ENCODE data around the gene MITD1. TPM values are rescaled to one million over a fixed set of nuclear protein-coding genes. Genes with fewer than 3 reads are reported as not detected.

Gene MITD1
- total and polyA plus RNA-seq, 2 of the 13 experiments (the other 11 are each of a cell fraction or from before 2014, with no cell fraction given) = 17.8 to 43.7 TPM

DNA sequence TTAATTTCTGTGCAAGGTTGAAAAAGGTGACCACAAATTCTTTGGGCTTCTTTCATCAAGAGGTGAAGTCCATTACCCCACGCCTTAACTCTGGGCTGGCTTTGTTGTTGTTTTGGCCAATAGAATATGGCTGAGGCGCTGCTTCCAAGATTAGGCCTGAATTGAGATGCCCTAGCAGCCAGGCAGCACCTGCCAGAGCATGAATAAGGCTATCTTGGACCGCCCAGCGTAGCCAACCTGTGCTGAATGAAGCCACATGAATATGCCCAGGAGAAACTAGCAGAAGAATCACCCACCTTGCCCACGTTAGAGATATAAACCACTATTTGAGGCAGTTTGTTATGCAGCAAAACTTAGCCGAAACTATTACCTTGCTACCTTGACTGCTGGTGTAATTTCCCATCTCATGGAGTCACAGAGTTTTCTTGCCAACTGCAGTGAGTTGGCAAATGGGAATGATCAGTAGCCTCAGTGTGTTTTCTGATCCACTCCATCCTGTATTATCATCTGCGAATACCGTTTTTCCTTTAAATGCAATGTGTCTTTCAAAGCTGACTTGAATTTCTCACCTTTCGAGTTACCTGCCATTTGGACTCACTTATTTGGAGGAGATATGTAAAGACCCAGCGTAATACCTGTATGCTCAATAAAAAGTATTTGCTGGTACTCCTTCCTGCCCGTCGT, 26.8 kb downstream of the MITD1 start:
- 29% methylated on average over 10 of the region's 12 CpGs for WGBS (ENCODE audit: low lambda C conversion rate)
- intact Hi-C loops (cut with micrococcal nuclease; ENCODE audit: unreplicated experiment) = loop anchor here (1.0 to 2.0 kb wide), 2 partner anchors 13 to 27 kb away; partner anchors contain the start of genes C2orf15, MITD1 and MRPL30
- H3K4me3 ChIP-seq (replicated peaks in 1 of 3; ENCODE audit: insufficient read depth in 1 of 3, low read depth in 2 of 3, low read length in 3 of 3) = peak overlapping the region; percentile 80 to 90 (median 85)
- H3K36me3 ChIP-seq (replicated peaks in 1 of 2; ENCODE audit: control insufficient read depth in 1 of 2, insufficient read depth in 2 of 2, low read length in 2 of 2) = peaks cover 0 to 5% of the 10 kb centered on the region in 2 experiments; a peak in 3 of 5 replicates
- BruUV-seq (replicated peaks) = TSS peak; percentile 83
- ChIA-PET POLR2A (interaction anchor here (0.6 to 4.9 kb wide), 16 partner anchors 10 to 374 kb away, joined by 3 to 140 read pairs (median 4); partner anchors contain the start of genes C2orf15, EIF5B, MITD1 and MRPL30), CTCF (ENCODE audit: low intra/inter-chr PET ratio, low total read pairs) (no interaction called here)
- H3K27ac ChIP-seq (ENCODE audit: extremely low read length, insufficient read depth, low read length) = peak overlapping the region; percentile 79
- H3K79me2 ChIP-seq (ENCODE audit: insufficient read depth, low read length) = peaks cover 18% of the 10 kb centered on the region
- in situ Hi-C loops (cut with HindIII; ENCODE audit: extremely low pct_ligation_motif_present, low pct_unique_long_range_greater_than_20kb) = no loop called here
- no peaks in the 10 kb centered on the region; a peak in 1 of 5 replicates for H3K27me3 ChIP-seq (ENCODE audit: control insufficient read depth in 1 of 2, insufficient read depth in 2 of 2, low read length in 2 of 2)
- H3K9ac ChIP-seq (ENCODE audit: insufficient read depth, low read depth, low read length) = peak overlapping the region; percentile 89
- peaks cover 44% of the 10 kb centered on the region for H3K4me1 ChIP-seq (ENCODE audit: insufficient read depth, low read length)
- FAIRE-seq (no peak), ATAC-seq (peak; percentile 6), DNase-seq (ENCODE audit: low spot score) (no peak)
- H3K9me3 ChIP-seq (ENCODE audit: low read length) = no peaks in the 10 kb centered on the region
- no peaks in the 10 kb centered on the region for H4K20me1 ChIP-seq (ENCODE audit: insufficient read depth, low read length)
- H2AFZ ChIP-seq (ENCODE audit: low read length) = peak overlapping the region; percentile 50
- peak overlapping the region; percentile 97 for H3K4me2 ChIP-seq (ENCODE audit: low read depth, low read length)
- TF ChIP-seq ZNF577 (CRISPR knock-in tag; IDR thresholded peaks at IDR 0.05; ENCODE audit: borderline replicate concordance, low read depth) (no peak), CAMTA2 (CRISPR knock-in tag; IDR thresholded peaks at IDR 0.05; ENCODE audit: borderline replicate concordance) (0 out of 2 replicates have a peak, but pooled peaks have one; percentile 16), ZNF883 (CRISPR knock-in tag; IDR thresholded peaks at IDR 0.05; ENCODE audit: not compliant biosample characterization) (no peak), POLR2AphosphoS2 (IDR thresholded peaks at IDR 0.05; ENCODE audit: low read depth, low read length) (no peak), ZNF468 (CRISPR knock-in tag; IDR thresholded peaks at IDR 0.05) (0 out of 2 replicates have a peak, but pooled peaks have one; percentile 3), MYNN (CRISPR knock-in tag; IDR thresholded peaks at IDR 0.05; ENCODE audit: low read depth) (no peak), ZFP82 (CRISPR knock-in tag; IDR thresholded peaks at IDR 0.05; ENCODE audit: borderline replicate concordance) (peak; percentile 44; the same call in 1 of the 2 replicates), ELF1 (CRISPR knock-in tag; IDR thresholded peaks at IDR 0.05) (no peak), SIN3A (IDR thresholded peaks at IDR 0.05; ENCODE audit: borderline replicate concordance, low read depth, low read length) (0 out of 2 replicates have a peak, but pooled peaks have one; percentile 51), NFATC3 (CRISPR knock-in tag; IDR thresholded peaks at IDR 0.05) (no peak), ZNF589 (CRISPR knock-in tag; conservative IDR thresholded peaks at IDR 0.05) (no peak), ZSCAN12 (CRISPR knock-in tag; IDR thresholded peaks at IDR 0.05) (no peak), ZNF816 (CRISPR knock-in tag; IDR thresholded peaks at IDR 0.05; ENCODE audit: borderline replicate concordance) (0 out of 2 replicates have a peak, but pooled peaks have one; percentile 49)
- TF ChIP-seq, protein P1, sequence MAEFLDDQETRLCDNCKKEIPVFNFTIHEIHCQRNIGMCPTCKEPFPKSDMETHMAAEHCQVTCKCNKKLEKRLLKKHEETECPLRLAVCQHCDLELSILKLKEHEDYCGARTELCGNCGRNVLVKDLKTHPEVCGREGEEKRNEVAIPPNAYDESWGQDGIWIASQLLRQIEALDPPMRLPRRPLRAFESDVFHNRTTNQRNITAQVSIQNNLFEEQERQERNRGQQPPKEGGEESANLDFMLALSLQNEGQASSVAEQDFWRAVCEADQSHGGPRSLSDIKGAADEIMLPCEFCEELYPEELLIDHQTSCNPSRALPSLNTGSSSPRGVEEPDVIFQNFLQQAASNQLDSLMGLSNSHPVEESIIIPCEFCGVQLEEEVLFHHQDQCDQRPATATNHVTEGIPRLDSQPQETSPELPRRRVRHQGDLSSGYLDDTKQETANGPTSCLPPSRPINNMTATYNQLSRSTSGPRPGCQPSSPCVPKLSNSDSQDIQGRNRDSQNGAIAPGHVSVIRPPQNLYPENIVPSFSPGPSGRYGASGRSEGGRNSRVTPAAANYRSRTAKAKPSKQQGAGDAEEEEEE (CRISPR knock-in tag; IDR thresholded peaks at IDR 0.05; ENCODE audit: borderline replicate concordance) = no peak
- TF ChIP-seq, protein P2, sequence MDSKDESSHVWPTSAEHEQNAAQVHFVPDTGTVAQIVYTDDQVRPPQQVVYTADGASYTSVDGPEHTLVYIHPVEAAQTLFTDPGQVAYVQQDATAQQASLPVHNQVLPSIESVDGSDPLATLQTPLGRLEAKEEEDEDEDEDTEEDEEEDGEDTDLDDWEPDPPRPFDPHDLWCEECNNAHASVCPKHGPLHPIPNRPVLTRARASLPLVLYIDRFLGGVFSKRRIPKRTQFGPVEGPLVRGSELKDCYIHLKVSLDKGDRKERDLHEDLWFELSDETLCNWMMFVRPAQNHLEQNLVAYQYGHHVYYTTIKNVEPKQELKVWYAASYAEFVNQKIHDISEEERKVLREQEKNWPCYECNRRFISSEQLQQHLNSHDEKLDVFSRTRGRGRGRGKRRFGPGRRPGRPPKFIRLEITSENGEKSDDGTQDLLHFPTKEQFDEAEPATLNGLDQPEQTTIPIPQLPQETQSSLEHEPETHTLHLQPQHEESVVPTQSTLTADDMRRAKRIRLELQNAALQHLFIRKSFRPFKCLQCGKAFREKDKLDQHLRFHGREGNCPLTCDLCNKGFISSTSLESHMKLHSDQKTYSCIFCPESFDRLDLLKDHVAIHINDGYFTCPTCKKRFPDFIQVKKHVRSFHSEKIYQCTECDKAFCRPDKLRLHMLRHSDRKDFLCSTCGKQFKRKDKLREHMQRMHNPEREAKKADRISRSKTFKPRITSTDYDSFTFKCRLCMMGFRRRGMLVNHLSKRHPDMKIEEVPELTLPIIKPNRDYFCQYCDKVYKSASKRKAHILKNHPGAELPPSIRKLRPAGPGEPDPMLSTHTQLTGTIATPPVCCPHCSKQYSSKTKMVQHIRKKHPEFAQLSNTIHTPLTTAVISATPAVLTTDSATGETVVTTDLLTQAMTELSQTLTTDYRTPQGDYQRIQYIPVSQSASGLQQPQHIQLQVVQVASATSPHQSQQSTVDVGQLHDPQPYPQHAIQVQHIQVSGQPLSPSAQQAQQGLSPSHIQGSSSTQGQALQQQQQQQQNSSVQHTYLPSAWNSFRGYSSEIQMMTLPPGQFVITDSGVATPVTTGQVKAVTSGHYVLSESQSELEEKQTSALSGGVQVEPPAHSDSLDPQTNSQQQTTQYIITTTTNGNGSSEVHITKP (CRISPR knock-in tag; IDR thresholded peaks at IDR 0.05; ENCODE audit: low read depth) = no peak
- TF ChIP-seq, protein P3, sequence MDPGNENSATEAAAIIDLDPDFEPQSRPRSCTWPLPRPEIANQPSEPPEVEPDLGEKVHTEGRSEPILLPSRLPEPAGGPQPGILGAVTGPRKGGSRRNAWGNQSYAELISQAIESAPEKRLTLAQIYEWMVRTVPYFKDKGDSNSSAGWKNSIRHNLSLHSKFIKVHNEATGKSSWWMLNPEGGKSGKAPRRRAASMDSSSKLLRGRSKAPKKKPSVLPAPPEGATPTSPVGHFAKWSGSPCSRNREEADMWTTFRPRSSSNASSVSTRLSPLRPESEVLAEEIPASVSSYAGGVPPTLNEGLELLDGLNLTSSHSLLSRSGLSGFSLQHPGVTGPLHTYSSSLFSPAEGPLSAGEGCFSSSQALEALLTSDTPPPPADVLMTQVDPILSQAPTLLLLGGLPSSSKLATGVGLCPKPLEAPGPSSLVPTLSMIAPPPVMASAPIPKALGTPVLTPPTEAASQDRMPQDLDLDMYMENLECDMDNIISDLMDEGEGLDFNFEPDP (CRISPR knock-in tag; conservative IDR thresholded peaks at IDR 0.05) = 0 out of 2 replicates have a peak, but pooled peaks have one; percentile 13

Measured in HepG2 (cell line).